Parathyroid adenoma (tissue), 2 donors: ENCODE measurements around the gene CCNC.
A peak's percentile ranks its signal among the peaks of the same experiment; 100 is the strongest.

ENCODE experiments used
- H2AFZ ChIP-seq: fragments of 300-600 bp; sonication (generic); one replicate; pipeline ENCODE4 v1.7.0; 2017; ENCODE audit warnings: antibody characterized with exemption, mild to moderate bottlenecking
- H3K27ac ChIP-seq: fragments of 300-600 bp; sonication (generic); one replicate; pipeline ENCODE4 v1.7.0; 2017
- H3K27me3 ChIP-seq: fragments of 300-600 bp; sonication (generic); one replicate; pipeline ENCODE4 v1.7.0; 2017; ENCODE audit warnings: low read length; ENCODE audit not compliant: control insufficient read depth, insufficient read depth
- H3K36me3 ChIP-seq: fragments of 300-600 bp; sonication (generic); one replicate; pipeline ENCODE4 v1.7.0; 2017; ENCODE audit warnings: low read length; ENCODE audit not compliant: control insufficient read depth, insufficient read depth
- H3K4me1 ChIP-seq: fragments of 300-600 bp; sonication (generic); one replicate; pipeline ENCODE4 v1.7.0; 2017; ENCODE audit warnings: control low read depth
- H3K4me2 ChIP-seq: fragments of 300-600 bp; sonication (generic); one replicate; pipeline ENCODE4 v1.7.0; 2017; ENCODE audit warnings: low read length
- H3K4me3 ChIP-seq: fragments of 300-600 bp; sonication (generic); one replicate; pipeline ENCODE4 v1.7.0; 2017; ENCODE audit warnings: low read depth, low read length
- H3K79me2 ChIP-seq: fragments of 300-600 bp; sonication (generic); one replicate; pipeline ENCODE4 v1.7.0; 2017; ENCODE audit warnings: control low read depth
- H3K9ac ChIP-seq: fragments of 300-600 bp; sonication (generic); one replicate; pipeline ENCODE4 v1.7.0; 2017; ENCODE audit warnings: mild to moderate bottlenecking
- H3K9me3 ChIP-seq: fragments of 300-600 bp; sonication (generic); one replicate; pipeline ENCODE4 v1.7.0; 2017; ENCODE audit warnings: low read length; ENCODE audit not compliant: control insufficient read depth
- TF ChIP-seq, protein P1 (sequence below): fragments of 300-600 bp; sonication (generic); IDR thresholded peaks from one replicate; pipeline ENCODE4 v1.7.0; 2017; ENCODE audit warnings: antibody characterized with exemption, mild to moderate bottlenecking
- donor health status: primary hyperparathyroidism.

CCNC gene

DNA sequence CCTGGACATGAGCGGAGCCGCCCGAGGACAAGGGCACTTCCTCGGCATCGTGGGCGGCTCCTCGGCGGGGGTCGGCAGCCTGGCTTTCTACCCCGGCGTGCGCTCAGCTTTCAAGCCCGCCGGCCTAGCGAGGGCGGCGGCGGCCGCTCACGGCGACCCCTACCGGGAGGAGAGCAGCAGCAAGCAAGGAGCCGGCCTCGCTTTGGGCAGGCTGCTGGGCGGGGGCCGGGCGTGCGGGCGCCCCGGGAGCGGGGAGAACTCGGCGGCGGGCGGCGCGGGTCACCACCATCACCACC lies 44.9 kb upstream of the CCNC start:
- Histone ChIP-seq H3K4me3 (no peak overlapping the region), H3K27me3 (peaks cover 17% of the 10 kb centered on the region), H3K36me3 (no peaks in the 10 kb centered on the region), H3K4me2 (peak overlapping the region; percentile 61), H3K9ac (no peak overlapping the region), H2AFZ (peak overlapping the region; percentile 72), H3K27ac (no peak overlapping the region), H3K79me2 (no peaks in the 10 kb centered on the region), H3K4me1 (peaks cover 2% of the 10 kb centered on the region), H3K9me3 (no peaks in the 10 kb centered on the region)
- TF ChIP-seq, protein P1, sequence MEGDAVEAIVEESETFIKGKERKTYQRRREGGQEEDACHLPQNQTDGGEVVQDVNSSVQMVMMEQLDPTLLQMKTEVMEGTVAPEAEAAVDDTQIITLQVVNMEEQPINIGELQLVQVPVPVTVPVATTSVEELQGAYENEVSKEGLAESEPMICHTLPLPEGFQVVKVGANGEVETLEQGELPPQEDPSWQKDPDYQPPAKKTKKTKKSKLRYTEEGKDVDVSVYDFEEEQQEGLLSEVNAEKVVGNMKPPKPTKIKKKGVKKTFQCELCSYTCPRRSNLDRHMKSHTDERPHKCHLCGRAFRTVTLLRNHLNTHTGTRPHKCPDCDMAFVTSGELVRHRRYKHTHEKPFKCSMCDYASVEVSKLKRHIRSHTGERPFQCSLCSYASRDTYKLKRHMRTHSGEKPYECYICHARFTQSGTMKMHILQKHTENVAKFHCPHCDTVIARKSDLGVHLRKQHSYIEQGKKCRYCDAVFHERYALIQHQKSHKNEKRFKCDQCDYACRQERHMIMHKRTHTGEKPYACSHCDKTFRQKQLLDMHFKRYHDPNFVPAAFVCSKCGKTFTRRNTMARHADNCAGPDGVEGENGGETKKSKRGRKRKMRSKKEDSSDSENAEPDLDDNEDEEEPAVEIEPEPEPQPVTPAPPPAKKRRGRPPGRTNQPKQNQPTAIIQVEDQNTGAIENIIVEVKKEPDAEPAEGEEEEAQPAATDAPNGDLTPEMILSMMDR: peak; percentile 31

- no peaks in the 10 kb centered on the region for H3K36me3 ChIP-seq
- TF ChIP-seq, protein P1: no peak
- H3K27ac ChIP-seq: no peak overlapping the region
- no peak overlapping the region for H3K9ac ChIP-seq
- no peak overlapping the region for H3K4me3 ChIP-seq
- H3K9me3 ChIP-seq: no peaks in the 10 kb centered on the region
- peak overlapping the region; percentile 61 for H3K4me2 ChIP-seq
- H3K79me2 ChIP-seq: no peaks in the 10 kb centered on the region
- peaks cover 13% of the 10 kb centered on the region for H3K27me3 ChIP-seq
- peak overlapping the region; percentile 72 for H2AFZ ChIP-seq
- H3K4me1 ChIP-seq: peaks cover 2% of the 10 kb centered on the region
Measured at GRCh38 chr6:99612551-99613408, 44.3 kb upstream of the CCNC start.

- no peak overlapping the region for H3K9ac ChIP-seq
- H3K27ac ChIP-seq: no peak overlapping the region
Measured at GRCh38 chr6:99611148-99611547, 42.7 kb upstream of the CCNC start.

DNA sequence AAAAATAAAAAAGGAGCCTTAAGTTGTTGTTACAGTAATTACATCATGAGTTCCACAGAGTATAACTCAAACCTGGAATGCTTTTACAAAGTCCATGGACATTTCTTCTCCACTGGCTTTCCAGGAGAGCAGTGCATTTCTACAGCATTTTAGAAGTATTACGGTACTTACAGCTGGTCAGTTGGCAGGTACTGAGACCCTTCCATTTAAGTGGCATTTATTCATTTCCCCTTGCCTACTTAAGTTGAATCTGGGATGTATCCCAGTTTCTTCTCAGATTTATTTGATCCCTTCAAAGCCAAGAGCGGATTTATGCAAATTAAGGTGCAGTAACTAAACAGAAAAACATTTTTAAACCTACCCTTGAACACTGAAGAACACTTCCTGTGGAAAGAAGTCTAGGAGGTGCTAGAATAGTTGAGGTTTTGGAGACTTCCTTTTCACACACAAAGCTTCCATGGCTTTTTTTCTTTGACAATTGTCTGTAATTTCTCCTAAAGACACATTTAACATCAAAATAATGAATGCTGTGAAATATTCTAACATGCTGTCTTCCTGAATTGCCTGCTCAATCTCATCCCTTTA lies 41.5 kb upstream of the CCNC start:
- H3K79me2 ChIP-seq: no peaks in the 10 kb centered on the region
- no peak overlapping the region for H3K27ac ChIP-seq
- peaks cover 2% of the 10 kb centered on the region for H3K4me1 ChIP-seq
- TF ChIP-seq, protein P1: no peak
- H2AFZ ChIP-seq: no peak overlapping the region
- peaks cover 23% of the 10 kb centered on the region for H3K27me3 ChIP-seq
- H3K9ac ChIP-seq: no peak overlapping the region
- H3K4me3 ChIP-seq: no peak overlapping the region
- H3K4me2 ChIP-seq: no peak overlapping the region
- H3K36me3 ChIP-seq: no peaks in the 10 kb centered on the region
- H3K9me3 ChIP-seq: no peaks in the 10 kb centered on the region

More at GRCh38 chr6:99611148-99611547, 42.7 kb upstream of the CCNC start:
- H3K4me1 ChIP-seq: peaks cover 2% of the 10 kb centered on the region
- no peak overlapping the region for H3K4me2 ChIP-seq
- H3K27me3 ChIP-seq: peaks cover 20% of the 10 kb centered on the region
- no peaks in the 10 kb centered on the region for H3K9me3 ChIP-seq
- no peak overlapping the region for H3K4me3 ChIP-seq
- TF ChIP-seq, protein P1: no peak
- H3K79me2 ChIP-seq: no peaks in the 10 kb centered on the region
- H3K36me3 ChIP-seq: no peaks in the 10 kb centered on the region
- H2AFZ ChIP-seq: no peak overlapping the region
